Mesenteric fat pad (tissue), 1 donor: ENCODE data around the gene RPS19. TPM values are rescaled to one million over a fixed set of nuclear protein-coding genes. Genes with fewer than 3 reads are reported as not detected.

Experiments used
- DNase-seq: peaks from one replicate; pipeline ENCODE4 v3.0.0-alpha.2; 2020; ENCODE audit warnings: low spot score
- total RNA-seq: library from RNA; stranded (reverse); fragmentation: NEBNext Ultra II Directional; extraction: Animal tissue kit (Norgen Biotek cat#: 25700); gene quantifications from one replicate; pipeline ENCODE4 v1.2.1, GENCODE V29; 2021
- donor health status: DM: yes; HTN: yes; CAD: no.

RPS19 gene
- total RNA-seq, 1 donor from 2014 or later: 1,067 TPM

DNA sequence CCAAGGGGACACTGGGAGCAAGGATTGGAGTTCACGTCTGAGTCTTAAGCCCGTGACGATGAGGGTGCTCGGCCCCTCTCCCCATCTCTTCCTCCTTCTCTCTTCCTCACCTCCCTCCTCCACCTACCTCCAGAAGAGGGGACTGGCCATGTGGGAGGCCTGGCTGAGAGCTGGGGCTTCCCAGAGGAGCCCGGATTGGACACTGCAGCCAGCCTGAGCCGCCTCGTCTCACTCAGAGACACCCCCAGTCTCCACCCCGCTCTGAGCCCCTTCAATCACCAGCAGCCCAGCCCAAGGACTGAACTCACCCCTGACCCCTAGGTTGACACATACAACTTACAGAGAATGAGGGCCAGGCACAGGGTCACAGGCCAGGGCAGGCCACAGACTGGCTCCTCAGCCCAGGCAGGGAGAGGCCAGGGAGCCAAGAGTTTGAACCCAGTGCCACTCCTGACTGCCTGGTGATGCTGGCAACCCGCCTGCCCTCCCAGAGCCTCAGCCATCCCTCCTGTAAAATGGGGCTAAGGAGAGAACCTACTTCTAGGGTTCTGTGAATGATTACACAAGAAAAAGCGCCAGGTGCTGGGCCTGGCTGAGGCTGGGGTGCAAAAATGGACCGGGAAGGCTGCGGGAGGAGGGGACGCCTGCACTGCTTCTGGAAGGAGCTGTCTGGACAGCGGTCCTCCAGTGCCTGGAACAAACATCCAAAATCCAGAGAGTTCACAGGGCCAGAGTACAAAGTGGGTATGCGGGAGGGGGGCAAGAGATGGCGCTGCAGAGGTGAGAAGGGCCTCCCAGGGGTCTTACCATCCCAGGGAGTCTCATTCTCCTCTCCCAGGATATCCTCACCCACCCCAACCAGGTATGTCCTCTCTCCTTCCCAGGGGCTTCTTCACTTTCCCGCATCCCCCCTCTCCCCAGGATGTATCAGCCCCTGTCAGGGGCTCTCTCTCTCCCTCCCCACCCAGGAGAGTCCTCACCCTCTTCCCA is 18.2 kb downstream of the RPS19 start:
- DNase-seq: no peak

DNA sequence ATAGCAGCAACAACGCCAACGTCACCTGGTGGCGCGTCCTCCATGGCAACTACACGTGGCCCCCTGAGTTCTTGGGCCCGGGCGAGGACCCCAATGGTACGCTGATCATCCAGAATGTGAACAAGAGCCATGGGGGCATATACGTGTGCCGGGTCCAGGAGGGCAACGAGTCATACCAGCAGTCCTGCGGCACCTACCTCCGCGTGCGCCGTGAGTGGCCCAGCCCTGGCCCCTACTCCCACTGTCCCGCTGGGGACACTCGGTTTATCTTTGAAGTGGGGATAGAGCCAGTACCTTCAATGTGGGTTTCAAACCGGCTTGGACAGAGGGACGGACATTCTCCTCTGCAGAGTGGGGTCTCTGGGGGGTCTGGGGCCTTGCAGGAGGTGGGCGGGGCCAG is 19.0 kb downstream of the RPS19 start:
- no peak for DNase-seq

DNA sequence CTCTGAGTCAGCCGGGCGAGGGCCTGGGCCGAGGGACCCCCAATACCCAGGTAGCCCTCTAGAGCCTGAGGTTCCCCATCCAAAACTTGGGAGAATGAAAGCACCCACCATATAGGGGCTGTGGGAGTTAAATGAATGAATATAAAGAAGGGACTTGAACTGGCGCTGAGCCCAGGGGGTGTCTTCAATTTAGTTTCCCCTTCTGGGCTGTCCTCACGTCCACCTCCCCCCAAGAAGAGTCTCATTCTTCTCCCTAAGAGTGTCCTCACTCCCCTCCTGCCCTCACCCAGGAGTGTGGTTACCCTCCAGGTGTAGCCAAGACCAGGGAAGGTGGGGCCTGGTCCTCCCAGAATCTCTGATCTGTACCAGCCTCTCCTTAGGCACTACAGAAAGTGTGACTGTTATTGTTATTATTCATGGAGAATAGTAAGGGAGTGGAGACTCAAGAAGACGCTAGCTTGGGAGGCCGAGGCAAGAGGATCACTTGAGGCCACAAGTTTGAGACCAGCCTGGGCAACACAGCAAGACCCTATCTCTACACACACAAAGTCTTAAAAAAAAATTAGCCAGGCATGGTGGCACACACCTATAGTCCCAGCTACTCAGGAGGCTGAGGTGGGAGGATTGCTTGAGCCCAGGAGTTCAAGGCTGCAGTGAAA is 19.7 kb downstream of the RPS19 start:
- DNase-seq: no peak

DNA sequence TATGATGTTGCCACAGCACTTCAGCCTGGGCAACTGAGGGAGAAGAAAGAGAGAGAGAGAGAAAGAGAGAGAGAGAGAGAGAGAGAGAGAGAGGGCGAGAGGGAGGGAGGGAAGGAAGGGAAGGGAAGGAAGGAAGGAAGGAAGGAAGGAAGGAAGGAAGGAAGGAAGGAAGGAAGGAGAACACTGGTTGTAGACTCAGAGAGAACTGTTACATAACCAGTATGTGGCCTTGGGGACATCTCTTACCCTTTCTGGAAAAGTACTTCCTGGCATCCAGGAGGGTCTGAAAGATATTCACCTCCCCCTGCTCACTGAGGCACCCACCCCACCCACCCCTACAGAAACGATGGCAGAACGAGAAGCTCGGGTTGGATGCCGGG is 20.3 kb downstream of the RPS19 start:
- DNase-seq: no peak

DNA sequence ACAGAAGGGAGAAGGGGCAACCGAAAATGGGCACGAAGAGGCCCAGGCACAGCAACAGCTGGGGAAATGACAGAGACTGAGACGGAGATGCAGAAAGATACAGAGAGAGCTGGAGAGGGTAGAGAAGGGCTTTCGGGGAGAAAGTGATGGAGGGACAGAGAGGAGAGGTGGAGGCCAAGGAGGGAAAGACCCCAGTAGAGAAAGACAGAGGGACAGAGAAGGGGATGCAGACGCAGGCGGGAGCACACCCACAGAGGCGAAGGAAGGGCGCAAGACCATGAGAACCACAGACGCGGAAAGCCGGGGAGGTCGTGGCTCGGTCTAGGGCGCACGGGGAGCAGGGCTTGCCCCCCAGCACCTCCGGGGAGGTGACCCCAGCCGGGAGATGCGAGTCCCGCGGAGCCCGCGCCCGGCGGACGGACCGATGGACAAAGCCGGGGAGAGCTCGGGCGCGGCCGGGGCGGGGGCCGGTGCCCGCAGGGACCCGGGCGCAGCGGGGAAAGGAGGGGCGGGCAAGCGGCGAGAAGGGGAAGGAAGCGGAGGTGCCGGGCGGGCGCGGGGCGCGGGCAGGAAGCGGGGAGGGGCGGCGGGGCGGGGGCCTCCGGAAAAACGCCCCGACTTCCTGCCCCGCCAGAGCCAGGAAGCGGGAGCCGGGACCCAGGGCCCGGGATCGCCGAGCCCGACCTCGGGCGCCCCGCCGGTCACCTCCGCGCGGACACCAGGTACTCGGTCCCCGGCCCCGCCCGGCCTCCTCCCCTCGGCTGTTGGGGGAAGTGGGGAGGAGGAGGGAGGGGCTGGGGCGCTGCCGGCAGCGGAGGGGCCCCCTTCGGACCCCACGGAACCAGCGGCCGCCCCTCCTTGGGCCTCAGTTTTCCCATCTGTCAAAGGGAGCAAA is 22.8 kb downstream of the RPS19 start, which contains the start of gene ARHGEF1:
Gene ARHGEF1, plus strand, starts transcription at position 617 of the 895 bp plus-strand sequence. CDS start 4,899 bp downstream, outside the sequence.
- DNase-seq: no peak

DNA sequence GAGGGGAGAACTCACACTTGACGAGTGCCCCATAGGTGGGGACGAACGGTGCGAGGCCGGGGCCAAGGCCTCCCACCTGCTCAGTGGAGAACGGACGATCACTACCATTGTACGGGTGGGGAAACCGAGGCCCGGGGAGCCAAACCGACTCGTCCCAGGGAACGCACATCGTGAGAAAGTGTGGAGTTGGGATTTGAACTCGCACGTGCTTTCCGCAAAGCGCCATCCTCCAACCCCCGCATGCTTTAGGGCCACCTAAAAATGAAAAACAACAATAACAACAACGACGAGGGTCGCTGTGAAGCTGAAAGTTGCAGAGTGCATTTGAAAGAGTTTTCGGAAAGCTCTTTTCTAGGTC is 23.4 kb downstream of the RPS19 start:
- no peak for DNase-seq

DNA sequence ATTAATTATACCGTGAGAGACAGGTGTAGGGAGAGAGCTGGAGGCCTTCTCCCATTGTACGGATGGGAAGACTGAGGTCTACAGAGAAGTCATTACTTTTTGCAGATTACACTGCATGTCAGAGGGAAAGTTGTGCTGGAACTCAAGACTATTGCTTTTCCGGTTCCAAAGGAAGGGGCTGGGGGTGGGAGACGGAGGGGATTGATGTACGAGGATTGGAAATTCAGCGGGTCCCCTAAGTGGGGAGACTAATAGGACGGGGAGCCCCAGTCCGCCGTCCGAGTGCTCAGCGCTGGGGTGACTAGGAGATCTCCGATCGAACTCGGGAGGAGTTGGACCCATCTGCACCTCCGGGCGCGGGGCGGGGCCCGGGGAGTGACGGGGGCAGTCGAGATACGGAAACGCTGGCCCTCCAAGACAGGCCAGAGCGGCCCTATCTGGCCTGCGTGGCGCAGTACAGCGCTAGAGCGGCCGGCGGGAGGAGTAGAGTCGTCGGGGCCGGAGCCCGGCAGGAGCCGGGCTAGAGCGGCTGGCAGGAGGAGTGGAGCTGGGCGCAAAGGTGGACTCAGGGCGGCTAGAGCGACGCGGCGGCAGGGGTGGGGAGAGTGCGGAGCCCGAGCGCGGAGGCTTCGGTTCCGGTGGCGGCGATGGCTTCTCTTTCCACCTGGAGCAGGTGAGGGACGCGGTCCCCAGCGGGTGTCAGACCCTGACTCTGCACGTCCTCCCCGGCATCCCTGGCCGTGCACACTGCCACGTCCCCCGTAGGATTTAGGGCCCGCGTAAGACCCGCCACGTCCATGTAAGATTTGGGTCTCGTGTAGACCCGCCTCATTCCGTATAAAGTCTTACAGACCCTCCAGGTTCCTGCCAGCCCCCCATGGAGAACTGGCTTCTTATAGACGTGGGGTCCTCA is 24.0 kb downstream of the RPS19 start:
- DNase-seq: peak; percentile 98

DNA sequence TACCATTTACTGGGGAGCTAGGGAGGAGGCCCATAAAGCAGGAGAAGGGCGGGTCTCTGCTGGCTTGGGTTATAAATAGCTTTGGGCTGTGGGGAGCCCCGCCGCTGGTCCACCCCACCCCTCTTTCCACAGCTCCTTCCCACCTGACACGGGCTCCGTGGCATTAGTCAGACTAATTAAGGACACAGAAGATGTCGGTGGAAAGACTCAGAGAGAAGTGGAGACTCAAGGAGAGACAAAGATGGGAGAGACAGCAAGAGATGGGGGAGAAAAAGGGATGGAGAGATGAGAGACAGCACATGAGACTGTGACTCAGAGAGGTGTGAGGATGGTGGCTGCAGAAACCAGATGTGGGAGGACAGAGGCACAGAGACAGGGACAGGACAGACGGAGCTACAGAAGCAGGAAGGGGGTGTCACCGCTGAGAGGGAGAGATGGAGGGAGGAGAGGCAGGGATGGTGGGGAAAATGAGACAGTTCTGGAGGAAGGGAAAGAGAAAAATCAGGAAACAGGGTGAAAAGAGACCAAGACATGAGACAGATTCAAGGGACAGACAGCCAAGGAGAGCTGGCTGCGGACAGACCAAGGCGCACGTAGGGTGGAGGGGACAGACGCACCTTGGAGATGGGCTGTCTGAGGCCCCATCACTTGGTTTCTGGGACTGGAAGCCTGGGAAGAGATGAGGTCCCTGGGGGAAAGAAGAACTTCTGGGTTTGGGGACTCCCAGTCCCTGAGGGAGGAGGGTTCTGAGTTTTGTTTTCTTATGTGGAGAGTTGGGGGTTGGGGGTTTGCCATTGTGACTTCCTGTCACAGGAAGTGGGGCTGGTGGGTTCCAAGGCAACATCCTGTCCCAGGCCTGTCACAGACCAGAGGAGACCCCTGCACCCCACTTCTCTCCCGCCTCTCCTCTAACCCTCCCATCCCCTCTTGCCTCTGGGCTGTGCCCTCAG is 27.0 kb downstream of the RPS19 start:
- DNase-seq: no peak

DNA sequence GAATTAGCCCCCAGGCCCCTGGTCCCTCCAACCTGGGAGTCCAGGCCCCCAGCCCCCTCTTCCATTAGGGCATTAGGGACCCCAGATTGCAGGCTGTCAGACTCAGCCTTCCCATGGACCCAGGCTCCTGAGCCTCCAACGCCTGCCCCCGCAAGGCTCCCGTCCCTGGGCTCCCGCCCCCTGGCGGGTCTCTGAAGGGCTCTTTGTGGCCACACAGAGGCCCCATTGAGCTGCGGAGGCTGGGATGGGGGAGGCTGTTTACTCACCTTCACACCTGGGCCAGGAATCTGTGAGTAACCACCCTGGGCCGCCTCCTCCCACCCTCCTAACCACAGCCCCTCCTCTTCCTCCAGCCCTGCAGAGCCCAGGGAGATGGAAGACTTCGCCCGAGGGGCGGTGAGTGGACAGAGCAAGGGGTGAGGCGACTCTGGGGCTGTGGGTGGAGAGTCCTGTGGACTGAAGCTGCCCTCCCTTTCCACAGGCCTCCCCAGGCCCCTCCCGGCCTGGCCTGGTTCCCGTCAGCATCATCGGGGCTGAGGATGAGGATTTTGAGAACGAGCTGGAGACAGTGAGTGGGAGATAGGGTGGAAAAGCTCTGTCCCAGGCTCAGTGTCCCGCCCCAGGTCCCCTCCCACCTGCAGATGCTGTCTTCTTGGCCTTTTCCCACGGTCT is 27.8 kb downstream of the RPS19 start:
- DNase-seq: no peak

DNA sequence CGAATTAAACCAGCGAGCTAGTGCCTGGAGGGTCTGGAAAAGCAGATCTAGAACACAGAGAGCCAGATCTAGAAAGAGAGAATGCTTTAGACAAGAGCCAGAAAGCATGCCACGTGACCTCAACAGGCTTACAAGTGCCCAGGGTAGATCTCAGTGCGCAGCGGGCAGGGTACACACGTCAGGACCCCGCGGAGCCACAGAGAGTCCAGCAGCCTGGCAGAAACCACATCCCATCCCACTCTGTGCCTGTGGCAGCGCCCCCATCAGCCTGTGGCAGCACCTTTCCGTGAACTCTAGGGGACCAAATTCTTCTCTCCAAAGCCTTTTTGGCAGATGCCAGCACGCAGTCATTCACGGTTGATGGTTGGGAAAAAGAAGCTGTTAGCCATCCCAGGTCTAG is 28.9 kb downstream of the RPS19 start:
- DNase-seq: no peak

DNA sequence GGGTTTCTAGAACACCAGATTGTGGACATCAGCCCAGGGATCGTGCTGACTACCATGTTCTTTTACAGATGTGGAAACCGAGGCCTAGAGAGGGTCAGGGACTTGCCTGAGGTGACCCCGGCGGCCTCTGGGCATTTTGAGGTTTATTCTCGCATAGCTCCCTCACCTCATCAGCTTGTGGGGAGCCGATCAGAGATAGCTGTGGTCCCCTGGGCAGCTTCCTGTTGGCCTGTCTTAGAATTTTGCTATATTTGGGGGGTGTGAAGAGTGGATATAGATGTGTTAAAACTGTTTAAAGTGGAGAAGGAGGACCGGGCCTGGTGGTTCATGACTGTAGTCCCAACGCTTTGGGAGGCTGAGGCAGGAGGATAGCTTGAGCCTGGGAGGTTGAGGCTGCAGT is 29.8 kb downstream of the RPS19 start:
- DNase-seq: no peak

DNA sequence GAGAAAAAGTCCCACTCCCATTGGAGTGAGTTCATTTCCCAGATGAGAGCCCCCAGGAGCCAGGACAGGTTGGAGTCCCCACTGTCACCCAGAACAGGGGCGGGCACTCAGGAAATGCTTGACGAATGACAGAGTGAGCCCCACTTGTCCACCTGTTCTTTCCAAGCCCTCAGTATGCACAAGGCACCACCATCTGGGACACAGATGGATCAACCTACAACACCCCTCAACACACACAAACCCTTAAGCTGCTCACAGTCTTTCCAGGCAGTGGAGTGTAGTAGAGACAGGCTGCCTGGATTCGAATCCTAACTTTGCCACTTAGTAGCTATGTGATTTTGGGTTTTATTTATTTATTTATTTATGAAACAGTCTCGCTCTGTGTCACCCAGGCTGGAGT is 30.9 kb downstream of the RPS19 start:
- no peak for DNase-seq

DNA sequence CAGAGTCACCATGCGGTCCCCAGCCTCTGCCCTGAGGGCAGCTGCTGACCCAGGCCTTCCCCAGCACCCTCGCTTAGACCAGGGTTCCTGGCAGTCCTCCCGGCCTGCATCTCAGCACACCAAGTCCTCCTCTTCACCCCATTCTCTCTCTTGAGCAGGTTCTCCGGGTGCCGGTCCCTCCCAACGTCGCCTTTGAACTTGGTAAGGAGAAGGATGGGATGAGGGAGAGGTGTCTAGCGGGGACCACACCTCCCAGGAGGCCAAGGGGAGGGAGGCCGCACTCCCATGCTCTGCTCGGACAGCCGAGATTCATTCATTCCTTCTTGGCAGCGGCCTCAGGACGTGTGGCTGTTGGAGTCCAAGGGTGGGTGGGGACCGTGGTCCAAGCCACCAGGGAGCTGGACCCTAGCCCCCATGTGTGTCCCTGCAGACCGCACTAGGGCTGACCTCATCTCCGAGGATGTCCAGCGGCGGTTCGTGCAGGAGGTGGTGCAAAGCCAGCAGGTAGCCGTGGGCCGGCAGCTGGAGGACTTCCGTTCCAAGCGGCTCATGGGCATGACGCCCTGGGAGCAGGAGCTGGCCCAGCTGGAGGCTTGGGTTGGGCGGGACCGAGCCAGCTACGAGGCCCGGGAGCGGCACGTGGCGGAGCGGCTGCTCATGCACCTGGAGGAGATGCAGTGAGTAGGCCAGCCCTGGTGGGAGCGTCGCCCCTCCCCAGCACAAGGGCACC is 32.3 kb downstream of the RPS19 start:
- DNase-seq: no peak

DNA sequence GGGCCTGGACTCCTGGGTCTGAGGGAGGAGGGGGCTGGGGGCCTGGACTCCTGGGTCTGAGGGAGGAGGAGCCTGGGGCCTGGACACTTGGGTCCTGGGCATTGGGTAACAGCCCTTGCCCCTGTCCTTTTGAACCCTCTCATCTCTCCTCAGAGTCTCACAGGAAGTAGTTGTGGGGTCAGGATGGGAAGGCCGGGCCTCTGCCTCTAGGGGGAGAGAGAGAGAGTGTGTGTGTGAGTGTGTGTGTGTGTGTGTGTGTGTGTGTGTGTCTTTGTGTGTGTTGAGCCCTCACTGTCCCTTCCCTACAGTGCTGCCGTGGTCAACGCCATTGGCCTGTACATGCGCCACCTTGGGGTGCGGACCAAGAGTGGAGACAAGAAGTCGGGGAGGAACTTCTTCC is 33.8 kb downstream of the RPS19 start:
- no peak for DNase-seq

DNA sequence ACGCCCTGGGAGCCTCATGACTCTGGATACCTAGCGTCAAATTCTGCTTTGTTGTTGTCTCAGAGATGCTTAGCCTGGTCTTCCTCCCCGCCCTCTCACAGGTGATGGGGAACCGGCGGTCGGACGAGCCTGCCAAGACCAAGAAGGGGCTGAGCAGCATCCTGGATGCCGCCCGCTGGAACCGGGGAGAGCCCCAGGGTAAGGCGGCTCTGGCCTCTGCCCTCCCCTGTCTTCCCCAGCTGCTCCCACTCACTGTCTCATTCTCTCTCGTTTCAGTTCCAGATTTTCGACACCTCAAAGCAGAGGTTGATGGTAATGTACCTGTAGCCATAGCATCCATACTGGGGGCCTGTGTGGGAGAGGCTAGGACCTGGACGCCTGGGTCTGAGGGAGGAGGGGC is 34.3 kb downstream of the RPS19 start:
- no peak for DNase-seq

DNA sequence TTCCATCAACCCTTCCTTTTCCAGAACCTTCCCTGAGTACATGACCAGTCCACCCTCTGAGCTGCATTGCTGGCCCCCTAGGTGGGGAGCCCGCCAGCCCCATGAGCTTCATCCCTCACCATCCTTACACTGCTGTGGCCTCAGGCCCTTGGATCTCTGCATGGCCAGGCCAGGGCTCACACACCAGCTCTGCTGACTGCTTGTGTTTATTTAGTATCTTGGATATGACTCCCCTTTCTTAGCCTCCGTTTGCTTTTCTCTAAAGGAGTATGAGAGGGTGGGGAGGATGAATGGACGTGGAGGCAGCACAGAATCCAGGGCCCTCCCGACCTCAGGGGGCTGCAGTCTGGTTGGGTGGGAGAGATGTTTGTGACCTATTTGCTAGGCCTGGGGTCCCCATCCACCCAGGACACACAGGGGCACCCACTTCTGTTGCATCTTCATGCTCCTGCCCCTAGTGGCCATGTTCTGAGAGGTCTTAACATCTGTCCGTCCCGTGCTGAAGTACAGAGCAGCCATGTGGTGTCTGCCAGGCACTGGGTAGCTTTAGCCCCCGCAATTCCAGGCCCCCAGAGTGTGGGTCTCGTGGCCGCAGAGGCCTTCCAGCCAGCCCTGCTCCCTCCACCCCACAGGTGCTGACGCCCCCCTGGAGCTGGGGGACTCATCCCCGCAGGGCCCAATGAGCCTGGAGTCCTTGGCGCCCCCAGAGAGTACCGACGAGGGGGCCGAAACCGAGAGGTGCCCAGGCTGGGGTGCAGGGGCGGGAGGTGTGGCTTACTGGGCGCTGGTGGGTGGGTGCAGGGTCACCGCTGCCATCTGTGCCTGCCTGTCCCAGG is 35.9 kb downstream of the RPS19 start:
- DNase-seq: no peak

DNA sequence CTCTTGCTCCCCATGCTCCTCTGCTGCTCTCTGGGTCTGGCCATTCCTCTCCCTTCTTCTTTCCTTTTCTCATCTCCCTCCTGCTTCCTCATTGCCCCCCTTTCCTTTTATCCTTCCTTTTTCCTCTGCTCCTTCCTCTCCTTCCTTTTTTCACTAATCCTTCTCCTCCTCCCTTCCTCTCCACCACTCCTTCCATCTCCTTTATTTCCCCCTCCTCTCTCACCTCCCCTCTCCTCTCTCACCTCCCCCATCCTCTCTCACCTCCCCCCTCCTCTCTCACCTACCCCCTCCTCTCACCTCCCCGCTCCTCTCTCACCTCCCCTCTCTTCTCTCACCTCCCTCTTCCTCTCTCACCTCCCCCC is 36.5 kb downstream of the RPS19 start:
- no peak for DNase-seq
